GM13977 (cell line): Measurements from ENCODE around the gene SORL1-AS1.

Source experiments
- DNase-seq: peaks from one replicate; pipeline ENCODE4 v3.0.0; 2012; ENCODE audit warnings: low spot score
- CTCF ChIP-seq: IDR thresholded peaks from 2 replicates; pipeline ENCODE4 v1.5.1; 2012; ENCODE audit warnings: mild to moderate bottlenecking, control low read depth; ENCODE audit not compliant: insufficient read depth; ENCODE audit errors: extremely low read depth, missing control alignments
- in situ Hi-C: fragments of 300-500 bp; cut with MboI; formaldehyde crosslinking; loops from one replicate; pipeline ENCODE4 v1.12.0; 2022; ENCODE audit warnings: low sequenced_read_pairs, low pct_unique_long_range_greater_than_20kb, mixed read lengths, inconsistent platforms; ENCODE audit not compliant: unreplicated experiment

The SORL1-AS1 gene

GRCh38 chr11:121406291-121406690 is 46.5 kb downstream of the SORL1-AS1 start:
- no peak for DNase-seq
- in situ Hi-C loops: no loop called here
- no peak for TF ChIP-seq CTCF

- DNase-seq: no peak
- TF ChIP-seq CTCF: no peak
- in situ Hi-C loops: no loop called here
Observed at GRCh38 chr11:121405646-121406045, 47.1 kb downstream of the SORL1-AS1 start.

- in situ Hi-C loops: no loop called here
- DNase-seq: no peak
- no peak for TF ChIP-seq CTCF
Observed at GRCh38 chr11:121394785-121395184, 58.0 kb downstream of the SORL1-AS1 start.

GRCh38 chr11:121393855-121394254 is 58.9 kb downstream of the SORL1-AS1 start:
- in situ Hi-C loops: no loop called here
- no peak for TF ChIP-seq CTCF
- no peak for DNase-seq

- no peak for DNase-seq
- in situ Hi-C loops: no loop called here
- no peak for TF ChIP-seq CTCF
Observed at GRCh38 chr11:121391914-121392313, 60.9 kb downstream of the SORL1-AS1 start.

- no peak for TF ChIP-seq CTCF
- in situ Hi-C loops: no loop called here
- no peak for DNase-seq
Observed at GRCh38 chr11:121389651-121390050, 63.1 kb downstream of the SORL1-AS1 start.
